GM18951 (cell line): ENCODE data around the gene KLC1.

Source experiments
- POLR2A ChIP-seq: IDR thresholded peaks from 4 replicates; pipeline ENCODE4 v1.6.1; 2011; ENCODE audit warnings: mild to moderate bottlenecking; ENCODE audit not compliant: insufficient read length, insufficient read depth; ENCODE audit errors: extremely low read depth
- in situ Hi-C: fragments of 300-500 bp; cut with MboI; formaldehyde crosslinking; loops from one replicate; pipeline ENCODE4 v1.12.0; 2022; ENCODE audit warnings: low sequenced_read_pairs, mixed read lengths, inconsistent platforms; ENCODE audit not compliant: unreplicated experiment

KLC1 gene

DNA sequence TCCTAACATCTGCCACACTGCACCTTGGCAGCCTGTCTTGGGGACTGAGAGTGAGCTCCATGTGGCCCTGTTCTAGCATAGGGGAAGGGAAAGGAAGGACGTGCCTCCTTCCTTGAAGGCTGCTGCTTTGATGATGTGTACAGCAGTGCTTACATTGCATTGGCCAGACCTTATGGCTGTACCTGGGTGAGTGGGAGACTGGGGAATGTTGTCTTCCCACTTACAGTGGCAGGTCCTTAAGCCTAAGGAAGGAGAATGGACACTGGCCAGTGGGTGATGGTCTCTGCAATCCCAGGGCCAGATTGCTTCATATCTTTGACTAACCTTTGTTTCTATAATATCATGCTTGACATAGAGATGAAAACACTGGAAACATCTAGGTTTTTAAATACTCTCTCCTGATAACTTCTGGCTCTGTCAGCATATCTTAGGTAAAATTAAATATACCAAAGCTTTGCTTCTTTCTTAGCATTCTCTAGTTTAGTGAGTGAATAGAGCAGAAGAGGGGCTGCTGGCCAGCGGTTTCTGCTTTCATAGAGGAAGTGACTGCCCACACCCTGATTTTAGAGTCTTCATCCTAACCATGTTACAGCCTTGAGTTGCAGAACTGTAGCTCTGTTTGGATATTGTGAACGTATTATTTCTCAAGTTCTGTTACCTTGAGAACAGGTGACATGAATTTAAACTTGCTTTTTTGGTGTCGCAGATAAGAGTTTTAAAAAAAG lies 27.2 kb downstream of the KLC1 start:
- in situ Hi-C loops, result no loop called here
- TF ChIP-seq POLR2A, result no peak

DNA sequence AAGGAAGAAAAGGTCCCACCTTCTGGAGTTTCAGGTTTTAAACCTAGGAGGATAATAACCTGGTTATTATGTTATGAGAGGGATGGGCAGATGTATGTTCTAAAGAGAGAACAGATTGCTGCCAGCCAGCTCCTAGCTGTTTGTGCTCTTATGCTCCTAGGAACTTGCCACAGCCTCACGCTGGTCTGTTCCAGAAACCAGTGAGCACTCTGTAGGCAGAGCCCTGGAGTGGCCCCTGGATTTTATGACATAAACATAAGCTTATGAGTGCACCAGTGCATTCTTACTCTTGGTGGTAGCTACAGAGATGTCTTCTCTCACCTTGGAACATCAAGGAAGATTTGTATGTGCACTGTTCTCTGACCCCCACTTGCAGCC lies 27.7 kb downstream of the KLC1 start:
- in situ Hi-C loops, result no loop called here
- no peak for TF ChIP-seq POLR2A

DNA sequence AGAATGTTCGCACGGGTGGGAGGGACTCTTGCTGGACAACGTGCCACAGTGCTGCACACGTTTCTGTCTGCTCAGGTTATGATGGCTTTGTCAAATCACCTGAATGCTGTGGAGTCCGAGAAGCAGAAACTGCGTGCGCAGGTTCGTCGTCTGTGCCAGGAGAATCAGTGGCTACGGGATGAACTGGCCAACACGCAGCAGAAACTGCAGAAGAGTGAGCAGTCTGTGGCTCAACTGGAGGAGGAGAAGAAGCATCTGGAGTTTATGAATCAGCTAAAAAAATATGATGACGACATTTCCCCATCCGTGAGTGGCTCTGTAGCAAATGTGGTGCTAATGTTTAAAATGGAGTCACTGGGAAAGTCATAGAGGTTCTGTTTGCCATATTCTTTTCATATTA lies 28.5 kb downstream of the KLC1 start:
- in situ Hi-C loops, result no loop called here

GRCh38 chr14:103659631-103660030 lies 30.6 kb downstream of the KLC1 start:
- in situ Hi-C loops, result no loop called here
- TF ChIP-seq POLR2A, result no peak

More for the DNA sequence above, 28.5 kb downstream of the KLC1 start:
- TF ChIP-seq POLR2A, result no peak

DNA sequence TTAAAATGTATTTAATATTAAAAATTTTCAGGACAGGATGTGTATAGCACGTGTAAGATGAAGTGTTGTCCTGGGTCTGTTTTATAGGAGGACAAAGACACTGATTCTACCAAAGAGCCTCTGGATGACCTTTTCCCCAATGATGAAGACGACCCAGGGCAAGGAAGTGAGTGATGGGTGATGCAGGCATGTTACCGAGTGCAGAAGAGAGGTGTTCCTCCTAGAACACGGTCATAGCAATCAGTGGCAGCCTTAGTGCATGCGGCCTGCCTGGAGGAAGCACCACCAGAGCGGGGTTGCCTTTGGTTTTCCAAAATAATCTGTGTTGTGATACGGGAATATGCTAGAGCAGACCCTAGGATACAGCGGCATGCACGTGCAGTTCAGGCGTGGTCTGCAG lies 33.0 kb downstream of the KLC1 start:
- TF ChIP-seq POLR2A, result no peak
- in situ Hi-C loops, result no loop called here

GRCh38 chr14:103662591-103662990 lies 33.6 kb downstream of the KLC1 start:
- in situ Hi-C loops, result no loop called here
- no peak for TF ChIP-seq POLR2A

DNA sequence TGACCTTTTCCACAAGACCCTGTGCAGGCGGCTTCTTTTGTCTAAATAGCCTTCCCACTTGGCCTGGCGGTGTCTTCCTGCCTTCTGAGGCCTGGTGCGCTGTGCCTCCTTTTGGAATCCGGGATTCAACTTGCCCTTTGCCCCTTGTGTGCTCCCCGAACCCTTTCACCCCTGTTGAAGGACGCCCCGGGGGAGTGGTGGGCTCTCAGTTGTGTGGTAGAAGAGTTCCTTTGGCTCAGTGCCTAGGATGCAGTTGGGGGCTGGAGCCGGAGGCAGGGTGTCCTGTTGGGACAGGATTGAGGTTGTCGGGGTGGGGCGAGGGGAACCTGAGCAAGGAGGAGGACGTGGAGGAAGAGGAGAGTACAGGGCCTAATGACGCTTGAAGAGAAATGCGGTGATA lies 34.5 kb downstream of the KLC1 start:
- TF ChIP-seq POLR2A, result no peak
- in situ Hi-C loops, result no loop called here

DNA sequence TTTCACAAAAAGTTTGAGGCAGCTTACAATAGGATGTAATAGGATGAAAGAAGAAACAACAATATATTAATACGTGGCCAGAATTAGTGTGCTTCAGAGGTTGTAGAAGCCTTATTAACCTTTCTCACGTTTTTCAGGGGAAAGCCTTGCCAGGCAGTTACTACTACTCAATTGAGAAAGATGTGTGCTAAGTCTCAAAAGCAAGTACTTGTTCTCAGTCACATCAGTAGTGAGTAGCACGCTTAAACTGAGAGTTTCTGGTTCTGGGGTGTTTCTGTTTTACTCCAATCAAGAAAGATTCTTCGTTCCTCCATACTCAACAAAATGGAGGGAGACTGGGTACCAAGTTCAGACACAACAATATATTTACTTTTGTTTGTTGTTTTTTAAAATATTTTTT lies 38.7 kb downstream of the KLC1 start:
- no peak for TF ChIP-seq POLR2A
- in situ Hi-C loops, result no loop called here

DNA sequence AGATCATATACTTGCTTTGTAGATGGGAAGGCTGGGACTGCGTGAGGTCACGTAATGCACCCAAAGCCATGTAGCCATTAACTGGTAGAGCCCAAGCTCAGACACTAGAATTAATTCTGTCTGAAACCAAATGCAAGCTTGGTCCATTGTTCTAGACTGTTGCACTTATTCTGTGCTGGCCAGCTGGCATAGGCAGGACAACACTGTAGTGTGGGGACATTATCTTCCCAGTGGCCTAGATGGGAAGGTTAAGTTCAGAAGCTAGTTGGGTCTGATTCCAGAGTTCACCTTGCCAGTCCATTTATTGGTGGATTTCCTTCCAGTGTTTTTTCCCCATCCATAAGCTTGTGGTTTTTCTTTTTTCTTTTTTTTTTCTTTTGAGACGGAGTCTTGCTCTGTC lies 39.1 kb downstream of the KLC1 start:
- TF ChIP-seq POLR2A, result no peak
- in situ Hi-C loops, result no loop called here

DNA sequence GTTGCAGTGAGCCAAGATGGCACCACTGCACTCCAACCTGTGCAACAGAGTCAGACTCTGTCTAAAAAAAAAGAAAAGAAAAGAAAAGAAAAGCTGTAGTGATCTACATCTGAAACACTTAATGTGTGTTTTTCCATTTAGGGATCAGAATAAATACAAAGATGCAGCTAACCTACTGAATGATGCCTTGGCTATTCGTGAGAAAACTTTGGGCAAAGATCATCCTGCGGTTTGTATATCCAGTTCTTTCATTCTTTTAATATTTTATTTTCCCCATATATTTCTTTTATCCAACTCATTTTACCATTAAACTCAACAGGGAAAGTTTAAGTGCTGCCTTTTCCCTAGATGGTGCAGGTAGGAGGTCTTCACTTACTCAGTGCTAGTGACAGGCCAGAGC lies 40.4 kb downstream of the KLC1 start:
- in situ Hi-C loops, result no loop called here
- no peak for TF ChIP-seq POLR2A

GRCh38 chr14:103671911-103672310 lies 42.9 kb downstream of the KLC1 start:
- TF ChIP-seq POLR2A, result no peak
- in situ Hi-C loops, result no loop called here

GRCh38 chr14:103675957-103676356 lies 46.9 kb downstream of the KLC1 start:
- in situ Hi-C loops, result no loop called here
- no peak for TF ChIP-seq POLR2A

- TF ChIP-seq POLR2A, result no peak
Measured at GRCh38 chr14:103676881-103677675, 48.1 kb downstream of the KLC1 start.

GRCh38 chr14:103679351-103679750 lies 50.3 kb downstream of the KLC1 start:
- no peak for TF ChIP-seq POLR2A
- in situ Hi-C loops, result no loop called here

More at GRCh38 chr14:103676881-103677675, 48.1 kb downstream of the KLC1 start:
- in situ Hi-C loops, result no loop called here
